ENCODE results near the gene KLHL22. TPM values are rescaled to one million over a fixed set of nuclear protein-coding genes. Genes with fewer than 3 reads are reported as not detected.

KLHL22 gene
- total RNA-seq, 1 donor from 2014 or later, result 21.9 TPM

- Mint-ChIP-seq H3K36me3 (ENCODE audit: low read depth) (peaks cover 8% of the 10 kb centered on the region), H3K27me3 (ENCODE audit: insufficient read depth) (no peaks in the 10 kb centered on the region), H3K4me3 (no peak overlapping the region), H3K27ac (no peak overlapping the region), H3K9me3 (no peaks in the 10 kb centered on the region), H3K4me1 (ENCODE audit: low read depth) (peaks cover 12% of the 10 kb centered on the region)
- no peak for DNase-seq (ENCODE audit: low spot score)
- intact Hi-C loops (cut with micrococcal nuclease), result no loop called here
Measured at GRCh38 chr22:20405291-20405930, 90.2 kb downstream of the KLHL22 start.

GRCh38 chr22:20404881-20405280 lies 90.7 kb downstream of the KLHL22 start:
- H3K27ac Mint-ChIP-seq, result no peak overlapping the region
- no peaks in the 10 kb centered on the region for H3K9me3 Mint-ChIP-seq
- peaks cover 12% of the 10 kb centered on the region for H3K4me1 Mint-ChIP-seq (ENCODE audit: low read depth)
- no peak overlapping the region for H3K4me3 Mint-ChIP-seq
- no peak for DNase-seq (ENCODE audit: low spot score)
- peaks cover 8% of the 10 kb centered on the region for H3K36me3 Mint-ChIP-seq (ENCODE audit: low read depth)
- intact Hi-C loops (cut with micrococcal nuclease), result no loop called here
- H3K27me3 Mint-ChIP-seq (ENCODE audit: insufficient read depth), result no peaks in the 10 kb centered on the region

- H3K27me3 Mint-ChIP-seq (ENCODE audit: insufficient read depth), result no peaks in the 10 kb centered on the region
- peak overlapping the region; percentile 69 for H3K27ac Mint-ChIP-seq
- H3K9me3 Mint-ChIP-seq, result no peaks in the 10 kb centered on the region
- no peak for DNase-seq (ENCODE audit: low spot score)
- H3K36me3 Mint-ChIP-seq (ENCODE audit: low read depth), result peaks cover 8% of the 10 kb centered on the region
- H3K4me3 Mint-ChIP-seq, result no peak overlapping the region
- intact Hi-C loops (cut with micrococcal nuclease), result no loop called here
- H3K4me1 Mint-ChIP-seq (ENCODE audit: low read depth), result peaks cover 12% of the 10 kb centered on the region
Measured at GRCh38 chr22:20403779-20404140, 91.8 kb downstream of the KLHL22 start.

GRCh38 chr22:20402960-20403778 lies 92.4 kb downstream of the KLHL22 start:
- Mint-ChIP-seq H3K9me3 (no peaks in the 10 kb centered on the region), H3K36me3 (ENCODE audit: low read depth) (peaks cover 8% of the 10 kb centered on the region), H3K27me3 (ENCODE audit: insufficient read depth) (no peaks in the 10 kb centered on the region), H3K27ac (no peak overlapping the region), H3K4me1 (ENCODE audit: low read depth) (peaks cover 12% of the 10 kb centered on the region), H3K4me3 (no peak overlapping the region)
- intact Hi-C loops (cut with micrococcal nuclease), result no loop called here
- DNase-seq (ENCODE audit: low spot score), result no peak

- peaks cover 3% of the 10 kb centered on the region for H3K36me3 Mint-ChIP-seq (ENCODE audit: low read depth)
Measured at GRCh38 chr22:20401376-20402014, 94.1 kb downstream of the KLHL22 start.

GRCh38 chr22:20400606-20401375 lies 94.8 kb downstream of the KLHL22 start:
- H3K27ac Mint-ChIP-seq, result no peak overlapping the region
- peaks cover 18% of the 10 kb centered on the region for H3K4me1 Mint-ChIP-seq (ENCODE audit: low read depth)
- H3K36me3 Mint-ChIP-seq (ENCODE audit: low read depth), result peaks cover 3% of the 10 kb centered on the region
- no peaks in the 10 kb centered on the region for H3K27me3 Mint-ChIP-seq (ENCODE audit: insufficient read depth)
- intact Hi-C loops (cut with micrococcal nuclease), result no loop called here
- no peak for DNase-seq (ENCODE audit: low spot score)
- no peak overlapping the region for H3K4me3 Mint-ChIP-seq
- no peaks in the 10 kb centered on the region for H3K9me3 Mint-ChIP-seq

More at GRCh38 chr22:20401376-20402014, 94.1 kb downstream of the KLHL22 start:
- DNase-seq (ENCODE audit: low spot score), result no peak
- Mint-ChIP-seq H3K27ac (no peak overlapping the region), H3K9me3 (no peaks in the 10 kb centered on the region), H3K27me3 (ENCODE audit: insufficient read depth) (no peaks in the 10 kb centered on the region), H3K4me3 (no peak overlapping the region), H3K4me1 (ENCODE audit: low read depth) (peaks cover 16% of the 10 kb centered on the region)
- intact Hi-C loops (cut with micrococcal nuclease), result no loop called here

GRCh38 chr22:20399866-20400605 lies 95.6 kb downstream of the KLHL22 start:
- no peaks in the 10 kb centered on the region for H3K9me3 Mint-ChIP-seq
- H3K4me1 Mint-ChIP-seq (ENCODE audit: low read depth), result peaks cover 25% of the 10 kb centered on the region
- peaks cover 3% of the 10 kb centered on the region for H3K36me3 Mint-ChIP-seq (ENCODE audit: low read depth)
- no peak overlapping the region for H3K4me3 Mint-ChIP-seq
- H3K27me3 Mint-ChIP-seq (ENCODE audit: insufficient read depth), result no peaks in the 10 kb centered on the region
- H3K27ac Mint-ChIP-seq, result no peak overlapping the region
- no peak for DNase-seq (ENCODE audit: low spot score)
- intact Hi-C loops (cut with micrococcal nuclease), result no loop called here

- peaks cover 3% of the 10 kb centered on the region for H3K36me3 Mint-ChIP-seq (ENCODE audit: low read depth)
- no peak overlapping the region for H3K4me3 Mint-ChIP-seq
- no peak for DNase-seq (ENCODE audit: low spot score)
- intact Hi-C loops (cut with micrococcal nuclease), result no loop called here
- peaks cover 28% of the 10 kb centered on the region for H3K4me1 Mint-ChIP-seq (ENCODE audit: low read depth)
- no peak overlapping the region for H3K27ac Mint-ChIP-seq
- no peaks in the 10 kb centered on the region for H3K9me3 Mint-ChIP-seq
- no peaks in the 10 kb centered on the region for H3K27me3 Mint-ChIP-seq (ENCODE audit: insufficient read depth)
Measured at GRCh38 chr22:20398420-20398819, 97.2 kb downstream of the KLHL22 start.

GRCh38 chr22:20397498-20397897 lies 98.1 kb downstream of the KLHL22 start:
- no peak for DNase-seq (ENCODE audit: low spot score)
- H3K36me3 Mint-ChIP-seq (ENCODE audit: low read depth), result no peaks in the 10 kb centered on the region
- intact Hi-C loops (cut with micrococcal nuclease), result no loop called here
- no peak overlapping the region for H3K4me3 Mint-ChIP-seq
- H3K27ac Mint-ChIP-seq, result no peak overlapping the region
- H3K9me3 Mint-ChIP-seq, result no peaks in the 10 kb centered on the region
- no peaks in the 10 kb centered on the region for H3K27me3 Mint-ChIP-seq (ENCODE audit: insufficient read depth)
- peaks cover 22% of the 10 kb centered on the region for H3K4me1 Mint-ChIP-seq (ENCODE audit: low read depth)

- H3K4me1 Mint-ChIP-seq (ENCODE audit: low read depth), result peaks cover 22% of the 10 kb centered on the region
- no peak for DNase-seq (ENCODE audit: low spot score)
- no peaks in the 10 kb centered on the region for H3K27me3 Mint-ChIP-seq (ENCODE audit: insufficient read depth)
- H3K4me3 Mint-ChIP-seq, result peak overlapping the region; percentile 21
- no peaks in the 10 kb centered on the region for H3K36me3 Mint-ChIP-seq (ENCODE audit: low read depth)
- no peaks in the 10 kb centered on the region for H3K9me3 Mint-ChIP-seq
- H3K27ac Mint-ChIP-seq, result no peak overlapping the region
- intact Hi-C loops (cut with micrococcal nuclease), result no loop called here
Measured at GRCh38 chr22:20396639-20397038, 99.0 kb downstream of the KLHL22 start.

- no peaks in the 10 kb centered on the region for H3K9me3 Mint-ChIP-seq
- no peak for DNase-seq (ENCODE audit: low spot score)
- H3K27me3 Mint-ChIP-seq (ENCODE audit: insufficient read depth), result no peaks in the 10 kb centered on the region
- no peaks in the 10 kb centered on the region for H3K36me3 Mint-ChIP-seq (ENCODE audit: low read depth)
- H3K27ac Mint-ChIP-seq, result no peak overlapping the region
- peaks cover 22% of the 10 kb centered on the region for H3K4me1 Mint-ChIP-seq (ENCODE audit: low read depth)
- peak overlapping the region; percentile 89 for H3K4me3 Mint-ChIP-seq
- intact Hi-C loops (cut with micrococcal nuclease), result no loop called here
Measured at GRCh38 chr22:20395907-20396287, 99.7 kb downstream of the KLHL22 start.

- Mint-ChIP-seq H3K4me1 (ENCODE audit: low read depth) (peaks cover 22% of the 10 kb centered on the region), H3K27ac (peak overlapping the region; percentile 61), H3K9me3 (no peaks in the 10 kb centered on the region), H3K4me3 (peak overlapping the region; percentile 89), H3K27me3 (ENCODE audit: insufficient read depth) (no peaks in the 10 kb centered on the region), H3K36me3 (ENCODE audit: low read depth) (no peaks in the 10 kb centered on the region)
- no peak for DNase-seq (ENCODE audit: low spot score)
- intact Hi-C loops (cut with micrococcal nuclease), result no loop called here
Measured at GRCh38 chr22:20395181-20395906, 100.3 kb downstream of the KLHL22 start.
